ENCODE measurements around the gene TUBA4A. TPM values are rescaled to one million over a fixed set of nuclear protein-coding genes. Genes with fewer than 3 reads are reported as not detected.

The TUBA4A gene
- total and polyA plus RNA-seq, 4 donors: 15.6 to 82.1 (median 43.0) TPM

DNA sequence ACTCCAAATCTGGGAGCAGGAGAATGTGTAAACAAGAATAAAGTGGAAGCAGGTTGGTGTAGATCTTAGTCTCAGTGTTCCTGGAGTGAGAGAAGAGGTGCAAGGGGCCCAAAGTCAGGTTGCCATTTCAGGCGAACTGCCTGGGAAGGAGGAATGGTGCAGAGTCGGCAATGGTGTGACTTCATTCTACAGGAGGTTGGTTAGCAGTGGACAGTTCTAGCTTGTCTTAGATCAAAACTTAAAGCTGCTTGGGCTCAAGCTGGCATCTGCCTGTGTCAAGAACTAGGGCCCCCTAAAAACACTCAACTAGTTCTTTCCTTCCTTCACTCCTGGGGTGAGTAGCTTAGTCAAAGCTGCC lies 4.9 kb downstream of the TUBA4A start:
- Histone ChIP-seq H3K27ac (ENCODE audit: low read depth in 1 of 2, low read length in 1 of 2) (peak overlapping the region; percentile 46 to 93), H3K4me3 (no peak overlapping the region), H3K27me3 (ENCODE audit: control insufficient read depth in 3 of 3, insufficient read depth in 3 of 3, low read length in 2 of 3) (peaks cover 0 to 19% (median 11%) of the 10 kb centered on the region in 3 donors), H3K9me3 (ENCODE audit: control insufficient read depth in 4 of 4, insufficient read depth in 3 of 4, low read length in 3 of 4) (no peaks in the 10 kb centered on the region), H3K9ac (ENCODE audit: insufficient read depth in 1 of 2, low read length in 2 of 2) (peak overlapping the region in 1 of 2 donors; percentile 52), H3K4me1 (ENCODE audit: control insufficient read depth in 5 of 5, insufficient read depth in 5 of 5, low read length in 5 of 5) (peaks cover 0 to 49% (median 39%) of the 10 kb centered on the region in 5 donors), H3K36me3 (ENCODE audit: control insufficient read depth in 4 of 4, insufficient read depth in 4 of 4, low read length in 4 of 4) (peaks cover 0 to 15% (median 11%) of the 10 kb centered on the region in 4 donors)
- TF ChIP-seq, protein P1, sequence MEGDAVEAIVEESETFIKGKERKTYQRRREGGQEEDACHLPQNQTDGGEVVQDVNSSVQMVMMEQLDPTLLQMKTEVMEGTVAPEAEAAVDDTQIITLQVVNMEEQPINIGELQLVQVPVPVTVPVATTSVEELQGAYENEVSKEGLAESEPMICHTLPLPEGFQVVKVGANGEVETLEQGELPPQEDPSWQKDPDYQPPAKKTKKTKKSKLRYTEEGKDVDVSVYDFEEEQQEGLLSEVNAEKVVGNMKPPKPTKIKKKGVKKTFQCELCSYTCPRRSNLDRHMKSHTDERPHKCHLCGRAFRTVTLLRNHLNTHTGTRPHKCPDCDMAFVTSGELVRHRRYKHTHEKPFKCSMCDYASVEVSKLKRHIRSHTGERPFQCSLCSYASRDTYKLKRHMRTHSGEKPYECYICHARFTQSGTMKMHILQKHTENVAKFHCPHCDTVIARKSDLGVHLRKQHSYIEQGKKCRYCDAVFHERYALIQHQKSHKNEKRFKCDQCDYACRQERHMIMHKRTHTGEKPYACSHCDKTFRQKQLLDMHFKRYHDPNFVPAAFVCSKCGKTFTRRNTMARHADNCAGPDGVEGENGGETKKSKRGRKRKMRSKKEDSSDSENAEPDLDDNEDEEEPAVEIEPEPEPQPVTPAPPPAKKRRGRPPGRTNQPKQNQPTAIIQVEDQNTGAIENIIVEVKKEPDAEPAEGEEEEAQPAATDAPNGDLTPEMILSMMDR (IDR thresholded peaks at IDR 0.05; ENCODE audit: control extremely low read depth, extremely low read depth): no peak
- 60 to 64% methylated on average over 2 of the region's 2 CpGs for WGBS, 2 donors
- DNase-seq: no peak
- no peak for ATAC-seq (ENCODE audit: insufficient read depth, low FRiP score)

DNA sequence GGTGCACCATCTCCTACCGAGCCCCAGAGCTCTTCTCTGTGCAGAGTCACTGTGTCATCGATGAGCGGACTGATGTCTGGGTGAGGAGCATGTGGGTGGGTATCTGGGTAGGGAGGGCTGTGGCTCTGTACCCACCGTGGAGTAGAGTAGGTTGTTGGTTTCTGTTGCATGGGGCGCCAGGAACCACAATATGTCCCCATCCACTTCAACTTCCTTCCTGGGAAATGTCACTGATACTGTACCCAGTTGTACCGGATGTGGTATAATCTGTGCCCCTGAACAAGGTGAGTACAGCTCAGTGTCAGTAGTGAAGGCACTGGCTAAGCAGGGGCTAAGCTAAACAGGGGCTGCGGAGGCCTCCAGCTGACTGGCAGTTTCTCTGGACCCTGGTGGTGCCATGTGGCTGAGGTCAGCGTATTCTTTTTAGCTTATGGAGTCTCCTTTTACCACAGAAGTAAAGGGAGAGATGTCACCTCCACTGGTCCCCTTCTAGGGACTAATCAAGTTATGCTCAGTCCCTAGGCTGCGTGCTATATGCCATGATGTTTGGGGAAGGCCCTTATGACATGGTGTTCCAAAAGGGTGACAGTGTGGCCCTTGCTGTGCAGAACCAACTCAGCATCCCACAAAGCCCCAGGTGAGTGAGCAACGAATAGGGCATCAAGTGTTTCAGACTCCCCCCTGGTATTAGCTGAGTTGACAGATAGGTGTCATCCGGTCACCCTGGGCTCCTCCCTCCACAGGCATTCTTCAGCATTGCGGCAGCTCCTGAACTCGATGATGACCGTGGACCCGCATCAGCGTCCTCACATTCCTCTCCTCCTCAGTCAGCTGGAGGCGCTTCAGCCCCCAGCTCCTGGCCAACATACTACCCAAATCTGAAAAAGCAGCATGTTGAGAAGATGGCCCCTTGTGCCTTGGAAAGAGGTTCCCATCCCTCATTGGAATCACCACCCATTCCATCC lies 5.8 kb downstream of the TUBA4A start:
- peaks cover 0 to 10% (median 6%) of the 10 kb centered on the region in 3 donors for H3K27me3 ChIP-seq (ENCODE audit: control insufficient read depth in 3 of 3, insufficient read depth in 3 of 3, low read length in 2 of 3)
- H3K36me3 ChIP-seq (ENCODE audit: control insufficient read depth in 4 of 4, insufficient read depth in 4 of 4, low read length in 4 of 4): peaks cover 0 to 15% (median 11%) of the 10 kb centered on the region in 4 donors
- no peak overlapping the region for H3K4me3 ChIP-seq
- peaks cover 0 to 42% (median 34%) of the 10 kb centered on the region in 5 donors for H3K4me1 ChIP-seq (ENCODE audit: control insufficient read depth in 5 of 5, insufficient read depth in 5 of 5, low read length in 5 of 5)
- TF ChIP-seq, protein P1 (IDR thresholded peaks at IDR 0.05; ENCODE audit: control extremely low read depth, extremely low read depth): no peak
- DNase-seq: no peak
- WGBS, 2 donors: 63 to 78% methylated on average over 17 of the region's 17 CpGs
- no peak overlapping the region for H3K9ac ChIP-seq (ENCODE audit: insufficient read depth in 1 of 2, low read length in 2 of 2)
- no peak for ATAC-seq (ENCODE audit: insufficient read depth, low FRiP score)
- peak overlapping the region in 1 of 2 donors; percentile 70 for H3K27ac ChIP-seq (ENCODE audit: low read depth in 1 of 2, low read length in 1 of 2)
- H3K9me3 ChIP-seq (ENCODE audit: control insufficient read depth in 4 of 4, insufficient read depth in 3 of 4, low read length in 3 of 4): no peaks in the 10 kb centered on the region

DNA sequence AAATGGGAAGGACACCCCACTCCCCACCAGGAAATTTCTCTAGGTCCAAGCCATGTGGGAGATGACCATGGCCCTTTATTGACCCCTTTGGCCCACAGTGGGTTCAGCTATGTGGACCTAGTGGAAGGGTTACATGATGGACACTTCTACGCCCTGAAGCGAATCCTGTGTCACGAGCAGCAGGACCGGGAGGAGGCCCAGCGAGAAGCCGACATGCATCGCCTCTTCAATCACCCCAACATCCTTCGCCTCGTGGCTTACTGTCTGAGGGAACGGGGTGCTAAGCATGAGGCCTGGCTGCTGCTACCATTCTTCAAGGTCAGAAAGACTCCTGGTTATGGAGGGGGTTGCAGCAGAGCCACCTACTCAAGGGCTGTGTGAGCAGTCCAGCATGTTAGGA lies 7.2 kb downstream of the TUBA4A start:
- no peak overlapping the region for H3K9ac ChIP-seq (ENCODE audit: insufficient read depth in 1 of 2, low read length in 2 of 2)
- no peak for DNase-seq
- no peaks in the 10 kb centered on the region for H3K9me3 ChIP-seq (ENCODE audit: control insufficient read depth in 4 of 4, insufficient read depth in 3 of 4, low read length in 3 of 4)
- TF ChIP-seq, protein P1 (IDR thresholded peaks at IDR 0.05; ENCODE audit: control extremely low read depth, extremely low read depth): no peak
- H3K4me3 ChIP-seq: no peak overlapping the region
- H3K27ac ChIP-seq (ENCODE audit: low read depth in 1 of 2, low read length in 1 of 2): no peak overlapping the region
- H3K27me3 ChIP-seq (ENCODE audit: control insufficient read depth in 3 of 3, insufficient read depth in 3 of 3, low read length in 2 of 3): no peaks in the 10 kb centered on the region
- WGBS, 2 donors: 95% methylated on average over 10 of the region's 10 CpGs
- H3K4me1 ChIP-seq (ENCODE audit: control insufficient read depth in 5 of 5, insufficient read depth in 5 of 5, low read length in 5 of 5): peaks cover 0 to 42% (median 33%) of the 10 kb centered on the region in 5 donors
- ATAC-seq (ENCODE audit: insufficient read depth, low FRiP score): no peak
- peaks cover 0 to 15% (median 11%) of the 10 kb centered on the region in 4 donors for H3K36me3 ChIP-seq (ENCODE audit: control insufficient read depth in 4 of 4, insufficient read depth in 4 of 4, low read length in 4 of 4)

Measured in lung (tissue), 12 donors.